GM21737 (cell line): Measurements from ENCODE around the gene BID.

Experiments
- ATAC-seq: cut with Tn5 transposase; IDR thresholded peaks from one replicate; pipeline ENCODE4 v1.9.1; 2021; ENCODE audit warnings: mild to moderate bottlenecking, moderate library complexity; ENCODE audit not compliant: unreplicated experiment

The BID gene

DNA sequence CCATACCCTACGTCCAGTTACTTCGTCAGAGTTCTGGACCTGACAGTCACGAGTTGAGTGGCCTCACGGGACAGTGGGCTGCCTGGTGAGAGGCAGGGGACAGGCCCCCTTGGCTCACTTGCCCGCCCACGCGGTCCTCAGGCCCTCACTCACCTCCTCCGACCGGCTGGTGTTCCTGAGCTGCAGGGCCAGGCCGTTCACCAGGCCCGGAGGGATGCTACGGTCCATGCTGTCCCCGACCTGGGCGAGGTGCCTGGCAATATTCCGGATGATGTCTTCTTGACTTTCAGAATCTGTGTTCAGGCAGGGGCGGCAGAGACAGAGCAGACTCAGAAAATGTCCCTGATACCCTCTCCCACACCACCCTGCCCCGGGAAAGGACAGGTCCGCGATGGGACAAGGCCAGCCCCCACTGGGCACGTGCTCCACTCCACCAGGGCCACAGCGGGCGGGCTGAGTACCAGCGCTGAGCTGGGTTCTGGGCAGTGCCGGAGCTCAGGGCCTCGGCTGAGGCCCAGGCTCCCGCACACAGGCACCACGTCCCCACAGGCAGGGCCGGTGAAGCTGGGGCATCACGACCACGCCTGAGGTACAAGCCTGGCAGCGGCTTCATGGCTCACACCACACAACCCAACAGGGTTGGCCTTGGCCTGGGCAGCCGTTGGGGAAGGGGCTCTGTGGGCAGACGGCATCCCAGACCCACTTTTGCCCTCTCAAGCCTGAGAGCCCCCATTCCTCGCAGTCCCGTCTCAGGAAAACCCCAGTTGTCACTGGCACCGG is 34.9 kb downstream of the BID start:
- ATAC-seq = no peak

DNA sequence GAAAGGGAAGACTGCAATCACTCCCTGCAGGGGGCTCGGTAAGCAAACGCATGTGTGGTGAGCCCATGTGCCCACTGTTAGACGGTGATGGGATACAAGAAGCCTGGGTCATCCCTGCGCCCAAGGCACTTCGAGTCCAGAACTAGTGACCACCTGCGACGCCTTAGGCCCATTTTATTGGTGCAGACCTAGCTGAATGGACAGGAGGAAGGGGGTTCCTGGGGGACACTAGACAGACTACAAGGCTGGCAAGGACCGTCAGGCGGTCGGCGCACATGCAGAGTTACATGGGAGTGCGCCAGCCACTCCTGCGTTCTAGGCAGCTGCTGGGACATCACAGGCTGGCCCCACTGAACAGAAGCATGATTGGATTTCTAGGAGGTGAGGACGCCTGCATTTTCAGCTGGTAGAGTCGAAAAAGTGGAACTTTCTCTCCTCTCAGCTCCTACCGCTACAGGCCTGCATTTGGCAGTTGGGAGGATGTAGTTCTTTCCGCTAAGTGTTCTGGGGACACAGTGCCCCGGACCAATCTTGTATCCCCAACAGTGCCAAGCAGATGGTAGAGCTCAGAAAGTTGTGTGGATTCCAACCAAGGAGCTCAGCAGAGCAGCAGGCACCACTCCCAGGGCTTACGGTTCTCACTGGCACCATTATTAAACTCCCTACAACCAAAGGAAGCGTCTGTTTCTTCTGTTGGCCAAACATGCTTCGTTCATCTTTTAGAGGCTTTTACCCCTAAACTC is 35.7 kb downstream of the BID start:
- ATAC-seq = no peak

DNA sequence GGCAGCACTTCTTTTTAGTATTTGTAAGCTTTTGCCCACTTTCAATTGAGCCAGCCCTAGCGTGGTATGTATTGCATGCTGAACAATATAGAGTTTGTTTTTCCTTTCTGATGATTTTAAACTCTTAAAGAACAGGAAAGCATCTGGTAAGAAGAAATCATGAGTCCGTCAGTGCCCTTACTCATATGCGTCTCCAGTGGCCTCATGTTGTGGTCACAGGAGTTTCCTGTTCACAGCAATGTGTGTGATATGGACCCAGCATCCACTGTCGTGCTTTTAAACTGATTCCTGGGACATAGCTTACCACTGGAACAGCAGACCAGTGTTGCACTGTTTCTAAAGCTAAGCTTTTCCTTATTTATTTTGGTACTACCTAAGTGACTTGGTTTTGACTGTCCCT is 40.1 kb downstream of the BID start:
- ATAC-seq = no peak

DNA sequence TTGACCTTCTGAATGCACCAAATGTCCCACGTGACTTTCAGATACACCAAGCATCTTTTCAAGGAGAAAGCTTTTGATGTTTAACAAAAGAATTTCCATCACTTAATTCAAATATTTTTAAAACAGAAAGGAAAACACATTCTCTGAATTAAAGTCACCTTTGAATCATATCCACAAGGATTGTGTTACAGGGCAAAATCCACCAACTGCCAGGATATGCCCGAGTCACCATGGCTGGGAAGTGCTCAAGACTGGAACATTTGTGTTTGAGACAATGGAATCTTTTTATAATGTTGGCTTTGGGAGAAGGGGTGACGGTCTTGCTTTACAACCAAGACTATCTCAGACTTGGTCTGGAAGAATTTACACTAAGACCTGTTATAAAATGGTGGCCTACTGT is 40.8 kb downstream of the BID start:
- ATAC-seq = no peak

- no peak for ATAC-seq
These were observed 41.9 kb downstream of the BID start for GRCh38 chr22:17732251-17732854.

- no peak for ATAC-seq
These were observed 44.7 kb downstream of the BID start for GRCh38 chr22:17729561-17729960.

GRCh38 chr22:17728786-17729185 is 45.5 kb downstream of the BID start:
- ATAC-seq = no peak

DNA sequence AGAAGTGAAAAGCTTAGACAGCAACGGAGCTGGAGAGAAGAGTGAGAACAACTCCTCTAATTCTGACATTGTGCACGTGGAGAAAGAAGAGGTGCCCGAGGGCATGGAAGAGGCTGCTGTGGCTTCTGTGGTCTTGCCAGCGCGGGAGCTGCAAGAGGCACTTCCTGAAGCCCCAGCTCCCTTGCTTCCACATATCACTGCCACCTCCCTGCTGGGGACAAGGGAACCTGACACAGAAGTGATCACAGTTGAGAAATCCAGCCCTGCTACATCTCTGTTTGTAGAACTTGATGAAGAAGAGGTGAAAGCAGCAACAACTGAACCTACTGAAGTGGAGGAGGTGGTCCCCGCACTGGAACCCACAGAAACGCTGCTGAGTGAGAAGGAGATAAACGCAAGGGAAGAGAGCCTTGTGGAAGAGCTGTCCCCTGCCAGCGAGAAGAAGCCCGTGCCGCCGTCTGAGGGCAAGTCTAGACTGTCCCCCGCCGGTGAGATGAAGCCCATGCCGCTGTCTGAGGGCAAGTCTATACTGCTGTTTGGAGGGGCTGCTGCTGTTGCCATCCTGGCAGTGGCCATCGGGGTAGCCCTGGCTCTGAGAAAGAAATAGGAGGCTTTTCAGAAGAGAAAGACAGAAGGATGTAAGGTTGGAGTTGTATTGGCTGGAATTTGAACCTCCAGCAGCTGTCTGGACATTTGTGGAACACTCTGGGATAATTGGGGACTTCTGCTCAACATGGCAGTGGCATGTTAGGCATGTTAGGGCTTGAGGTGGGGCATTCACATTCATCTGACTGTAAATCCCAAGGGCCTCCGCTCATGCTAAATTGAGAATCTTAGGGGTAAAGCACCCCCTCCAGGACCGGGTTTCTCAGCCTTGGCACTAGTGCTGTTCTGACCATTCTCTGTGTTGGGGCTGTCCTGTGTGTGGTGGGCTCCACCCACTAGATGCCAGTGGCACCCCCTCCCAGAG is 47.1 kb downstream of the BID start:
- ATAC-seq = no peak

DNA sequence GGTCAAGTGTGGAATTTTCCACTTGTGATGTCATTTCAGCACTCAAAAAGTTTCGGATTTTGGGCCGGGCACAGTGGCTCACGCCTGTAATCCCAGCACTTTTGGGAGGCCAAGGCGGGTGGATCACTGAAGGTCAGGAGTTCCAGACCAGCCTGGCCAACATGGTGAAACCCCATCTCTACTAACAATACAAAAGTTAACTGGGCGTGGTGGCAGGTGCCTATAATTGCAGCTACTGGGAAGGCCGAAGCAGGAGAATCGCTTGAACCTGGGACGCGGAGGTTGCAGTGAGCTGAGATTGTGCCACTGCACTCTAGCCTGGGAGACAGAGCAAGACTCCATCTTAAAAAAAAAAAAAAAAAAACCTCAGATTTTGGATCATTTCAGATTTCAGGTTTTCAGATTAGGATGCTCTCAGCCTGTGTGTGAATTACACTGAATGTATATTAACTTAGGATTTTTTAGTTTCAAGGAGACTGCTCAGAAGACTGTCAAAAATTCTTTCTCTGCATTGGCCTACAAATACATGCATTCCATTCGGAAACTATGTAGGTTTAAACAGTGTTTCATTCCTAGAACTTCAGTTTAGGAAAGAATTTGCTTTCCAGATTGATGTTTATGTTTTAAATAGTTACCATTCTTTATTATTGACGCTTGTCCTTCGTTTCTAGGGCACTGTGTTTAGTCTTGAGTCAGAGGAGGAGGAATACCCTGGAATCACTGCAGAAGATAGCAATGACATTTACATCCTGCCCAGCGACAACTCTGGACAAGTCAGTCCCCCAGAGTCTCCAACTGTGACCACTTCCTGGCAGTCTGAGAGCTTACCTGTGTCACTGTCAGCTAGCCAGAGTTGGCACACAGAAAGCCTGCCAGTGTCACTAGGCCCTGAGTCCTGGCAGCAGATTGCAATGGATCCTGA is 48.0 kb downstream of the BID start:
- ATAC-seq = no peak

GRCh38 chr22:17725500-17725796 is 48.8 kb downstream of the BID start:
- no peak for ATAC-seq

- no peak for ATAC-seq
These were observed 49.4 kb downstream of the BID start for GRCh38 chr22:17724678-17725499.

DNA sequence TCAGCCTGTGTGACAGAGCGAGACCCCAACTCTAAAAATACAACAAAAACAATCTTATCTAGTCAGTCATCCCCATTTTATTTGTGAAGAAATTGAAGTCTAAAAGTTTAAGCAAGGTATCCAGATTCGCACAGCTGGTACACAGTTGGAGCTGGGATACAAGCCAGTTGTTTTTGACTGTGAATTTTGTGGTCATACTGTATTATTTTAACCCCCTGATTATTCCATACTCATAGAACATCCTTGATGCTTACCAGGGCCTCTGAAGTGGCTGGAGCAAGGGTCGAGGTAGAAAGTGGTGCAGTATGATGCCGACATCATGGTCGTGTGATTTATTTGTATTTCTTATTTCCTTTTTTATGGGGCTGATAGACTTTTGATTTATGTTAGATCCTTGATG is 50.0 kb downstream of the BID start:
- no peak for ATAC-seq

GRCh38 chr22:17719911-17720310 is 54.4 kb downstream of the BID start:
- ATAC-seq = no peak

DNA sequence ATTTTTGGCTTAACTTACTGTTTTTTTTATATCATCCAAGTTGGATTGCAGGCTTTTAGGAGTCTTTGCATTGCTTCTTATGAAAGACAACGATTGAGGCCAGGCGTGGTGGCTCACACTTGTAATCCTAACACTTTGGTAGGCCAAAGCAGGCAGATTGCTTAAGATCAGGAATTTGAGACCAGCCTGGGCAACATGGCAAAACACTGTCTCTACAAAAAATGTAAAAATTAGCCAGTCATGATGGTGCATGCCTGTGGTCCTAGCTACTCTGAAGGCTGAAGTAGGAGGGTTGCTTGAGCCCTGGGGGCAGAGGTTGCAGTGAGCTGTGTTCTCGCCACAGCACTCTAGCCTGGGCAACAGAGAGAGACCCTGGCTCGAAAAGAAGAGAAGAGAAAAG is 56.6 kb downstream of the BID start:
- ATAC-seq = no peak

GRCh38 chr22:17716529-17716928 is 57.7 kb downstream of the BID start:
- ATAC-seq = no peak

DNA sequence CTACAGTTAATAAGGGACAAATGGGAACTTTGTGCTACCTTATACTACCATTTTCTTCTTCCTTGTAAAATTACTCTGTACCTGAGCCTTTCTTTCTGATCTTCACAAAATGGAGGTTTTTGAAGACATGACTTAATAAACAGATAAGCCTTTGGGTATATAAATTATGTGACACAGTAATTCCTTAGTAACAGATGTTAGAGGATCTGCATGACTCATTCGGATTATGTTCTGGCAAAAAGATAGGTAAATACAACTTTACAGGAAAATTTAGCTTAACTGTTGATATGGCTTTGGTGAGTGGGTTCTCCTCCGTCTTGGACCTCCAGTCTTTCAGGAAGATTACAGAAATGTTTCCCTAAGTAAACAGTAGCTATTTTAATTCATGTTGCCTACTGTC is 61.8 kb downstream of the BID start:
- no peak for ATAC-seq

DNA sequence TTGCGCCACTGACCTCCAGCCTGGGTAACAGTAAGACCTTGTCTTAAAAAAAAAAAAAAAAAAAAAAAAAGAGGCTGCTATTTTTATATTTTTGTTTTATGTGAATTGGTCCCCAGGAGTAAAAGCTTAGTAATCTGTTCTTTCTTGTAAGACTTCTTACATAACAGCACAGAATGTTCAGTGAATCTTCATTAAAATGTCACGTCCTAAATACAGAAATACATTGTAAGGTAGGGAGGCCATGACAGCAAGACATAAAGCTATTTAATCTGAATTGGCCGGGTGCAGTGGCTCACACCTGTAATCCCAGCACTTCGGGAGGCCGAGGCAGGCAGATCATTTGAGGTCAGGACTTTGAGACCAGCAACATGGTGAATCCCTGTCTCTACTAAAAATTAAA is 64.2 kb downstream of the BID start:
- ATAC-seq = no peak

- no peak for ATAC-seq
These were observed 66.7 kb downstream of the BID start for GRCh38 chr22:17707526-17707925.

GRCh38 chr22:17706947-17707346 is 67.3 kb downstream of the BID start:
- no peak for ATAC-seq
